Astrocyte (in vitro differentiated cells and primary cell): ENCODE data around the gene PDSS1. TPM values are rescaled to one million over a fixed set of nuclear protein-coding genes. Genes with fewer than 3 reads are reported as not detected.

Experiments
- DNase-seq: peaks from one replicate; pipeline ENCODE4 v3.0.0-alpha.2; 2010; ENCODE audit warnings: low read depth
- FAIRE-seq: peaks from 2 replicates; lab custom pipeline; 2011; peaks lifted over from hg19 to GRCh38; lab: Jason Lieb, UNC
- H2AFZ ChIP-seq: 2 replicates; pipeline ENCODE4 v1.6.0; 2012; ENCODE audit warnings: low read depth, low read length, inconsistent platforms
- H3K27ac ChIP-seq: 2 replicates; pipeline ENCODE4 v1.5.1; 2011; ENCODE audit warnings: low read depth, low read length, inconsistent platforms
- H3K27me3 ChIP-seq: 2 replicates; pipeline ENCODE4 v1.6.0; 2011; ENCODE audit warnings: low read length, inconsistent platforms; ENCODE audit not compliant: insufficient read depth
- H3K36me3 ChIP-seq: 2 replicates; pipeline ENCODE4 v1.5.1; 2011; ENCODE audit warnings: low read length, inconsistent platforms; ENCODE audit not compliant: insufficient read depth
- H3K4me1 ChIP-seq: 2 replicates; pipeline ENCODE4 v1.5.1; 2011; ENCODE audit warnings: low read length, inconsistent platforms; ENCODE audit not compliant: insufficient read depth
- H3K4me2 ChIP-seq: 2 replicates; pipeline ENCODE4 v1.6.0; 2012; ENCODE audit warnings: low read length, inconsistent platforms
- H3K4me3 ChIP-seq: 2 replicates; pipeline ENCODE4 v1.5.1; 2011; ENCODE audit warnings: low read depth, mild to moderate bottlenecking, low read length, inconsistent platforms; ENCODE audit not compliant: insufficient read depth
- H3K79me2 ChIP-seq: 2 replicates; pipeline ENCODE4 v1.6.0; 2012; ENCODE audit warnings: mild to moderate bottlenecking, low read length, inconsistent platforms; ENCODE audit not compliant: insufficient read depth
- H3K9ac ChIP-seq: 2 replicates; pipeline ENCODE4 v1.6.0; 2012; ENCODE audit warnings: mild to moderate bottlenecking, low read length, inconsistent platforms
- H3K9me3 ChIP-seq: 2 replicates; pipeline ENCODE4 v1.5.1; 2012; ENCODE audit warnings: low read depth, mild to moderate bottlenecking, low read length, inconsistent platforms; ENCODE audit not compliant: insufficient read depth
- H4K20me1 ChIP-seq: 2 replicates; pipeline ENCODE4 v1.6.0; 2012; ENCODE audit warnings: low read length, inconsistent platforms; ENCODE audit not compliant: insufficient read depth
- H3K27ac Mint-ChIP-seq: one replicate; pipeline ENCODE4 v1.8.0; 2021; ENCODE audit warnings: mild to moderate bottlenecking, mixed read lengths; ENCODE audit not compliant: unreplicated experiment
- H3K27me3 Mint-ChIP-seq: one replicate; pipeline ENCODE4 v1.8.0; 2021; ENCODE audit warnings: low read depth, mixed read lengths; ENCODE audit not compliant: unreplicated experiment
- H3K36me3 Mint-ChIP-seq: one replicate; pipeline ENCODE4 v1.8.0; 2021; ENCODE audit warnings: low read depth, mixed read lengths; ENCODE audit not compliant: unreplicated experiment
- H3K4me1 Mint-ChIP-seq: one replicate; pipeline ENCODE4 v1.8.0; 2021; ENCODE audit warnings: low read depth, mixed read lengths; ENCODE audit not compliant: unreplicated experiment
- H3K4me3 Mint-ChIP-seq: one replicate; pipeline ENCODE4 v1.8.0; 2021; ENCODE audit warnings: mild to moderate bottlenecking, moderate library complexity, mixed read lengths; ENCODE audit not compliant: unreplicated experiment
- H3K9me3 Mint-ChIP-seq: one replicate; pipeline ENCODE4 v1.8.0; 2021; ENCODE audit warnings: mild to moderate bottlenecking, mixed read lengths; ENCODE audit not compliant: unreplicated experiment
- CTCF ChIP-seq: IDR thresholded peaks from 2 replicates; pipeline ENCODE4 v1.5.1; 2011; ENCODE audit warnings: low read depth, mild to moderate bottlenecking, inconsistent platforms, low read length, moderate library complexity; ENCODE audit not compliant: insufficient read depth
- EZH2 ChIP-seq: IDR thresholded peaks from 2 replicates; pipeline ENCODE4 v1.6.1; 2012; ENCODE audit warnings: mild to moderate bottlenecking, low read length, inconsistent platforms; ENCODE audit not compliant: insufficient read depth
- total RNA-seq: library from RNA; stranded (reverse); gene quantifications from 2 replicates; pipeline ENCODE4 v1.2.1, GENCODE V29; 2021

Gene PDSS1
- total RNA-seq, 1 donor from 2014 or later = 9.6 TPM

DNA sequence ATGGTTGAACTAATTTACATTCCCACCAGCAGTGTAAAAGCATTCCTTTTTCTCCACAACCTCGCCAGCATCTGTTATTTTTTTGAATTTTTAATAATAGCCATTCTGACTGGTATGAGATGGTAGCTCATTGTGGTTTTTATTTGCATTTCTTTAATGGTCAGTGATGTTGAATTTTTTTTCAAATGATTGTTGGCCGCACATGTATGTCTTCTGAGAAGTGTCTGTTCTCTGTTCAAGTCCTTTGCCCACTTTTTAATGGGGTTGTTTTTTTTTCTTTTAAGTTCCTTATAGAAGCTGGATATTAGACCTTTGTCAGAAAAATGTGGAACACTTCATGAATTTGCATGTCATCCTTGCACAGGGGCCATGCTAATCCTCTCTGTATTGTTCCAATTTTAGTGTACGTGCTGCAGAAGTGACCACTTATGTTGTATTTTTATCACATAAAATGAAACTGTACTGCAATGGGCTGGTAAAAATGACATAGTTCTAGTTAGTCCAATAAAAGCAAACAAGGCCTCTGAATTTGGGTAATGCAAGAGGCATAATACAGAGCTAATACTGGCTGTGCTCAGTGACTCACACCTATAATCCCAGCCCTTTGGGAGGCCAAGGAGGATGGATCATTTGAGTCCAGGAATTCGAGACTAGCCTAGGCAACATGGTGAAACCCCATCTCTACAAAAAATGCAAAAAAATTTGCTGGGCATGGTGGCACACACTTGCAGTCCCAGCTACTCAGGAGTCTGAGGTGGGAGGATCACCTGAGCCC lies 92.9 kb downstream of the PDSS1 start:
- Mint-ChIP-seq H3K4me1 (peaks cover 14% of the 10 kb centered on the region), H3K36me3 (peaks cover 15% of the 10 kb centered on the region), H3K4me3 (no peak overlapping the region), H3K27ac (peak overlapping the region; percentile 41), H3K27me3 (no peaks in the 10 kb centered on the region), H3K9me3 (peaks cover 3% of the 10 kb centered on the region)
- no peaks in the 10 kb centered on the region for H3K36me3 ChIP-seq
- DNase-seq (peak; percentile 19), FAIRE-seq (peak; percentile 32)
- H2AFZ ChIP-seq = no peak overlapping the region
- no peak overlapping the region for H3K9ac ChIP-seq
- peak overlapping the region; percentile 31 for H3K4me2 ChIP-seq
- peak overlapping the region; percentile 41 for H3K27ac ChIP-seq
- peaks cover 63% of the 10 kb centered on the region for H4K20me1 ChIP-seq
- H3K4me3 ChIP-seq = no peak overlapping the region
- TF ChIP-seq CTCF (no peak), EZH2 (no peak)
- H3K27me3 ChIP-seq = no peaks in the 10 kb centered on the region
- peaks cover 91% of the 10 kb centered on the region for H3K79me2 ChIP-seq
- no peaks in the 10 kb centered on the region for H3K4me1 ChIP-seq
- no peaks in the 10 kb centered on the region for H3K9me3 ChIP-seq

- Histone ChIP-seq H3K27ac (no peak overlapping the region), H3K4me2 (no peak overlapping the region), H3K27me3 (no peaks in the 10 kb centered on the region), H3K9ac (no peak overlapping the region), H3K4me1 (no peaks in the 10 kb centered on the region), H2AFZ (no peak overlapping the region), H4K20me1 (peaks cover 63% of the 10 kb centered on the region), H3K9me3 (no peaks in the 10 kb centered on the region), H3K4me3 (no peak overlapping the region), H3K79me2 (peaks cover 91% of the 10 kb centered on the region), H3K36me3 (no peaks in the 10 kb centered on the region)
- H3K4me3 Mint-ChIP-seq = no peak overlapping the region
- peaks cover 11% of the 10 kb centered on the region for H3K36me3 Mint-ChIP-seq
- DNase-seq (no peak), FAIRE-seq (peak; percentile 79)
- H3K9me3 Mint-ChIP-seq = no peaks in the 10 kb centered on the region
- H3K27me3 Mint-ChIP-seq = no peaks in the 10 kb centered on the region
- H3K27ac Mint-ChIP-seq = no peak overlapping the region
- H3K4me1 Mint-ChIP-seq = peaks cover 14% of the 10 kb centered on the region
- TF ChIP-seq EZH2 (no peak), CTCF (no peak)
These were observed 95.4 kb downstream of the PDSS1 start for GRCh38 chr10:26792758-26793495.

Other genes with a start within 250 kb of the PDSS1 start
- gene ABI1, start 163.3 kb downstream of the PDSS1 start, total RNA-seq = 58.8 and 65.1 TPM in 2 replicates